Progenitor cell of endocrine pancreas (in vitro differentiated cells): ENCODE data around the gene PRR23E. TPM values are rescaled to one million over a fixed set of nuclear protein-coding genes. Genes with fewer than 3 reads are reported as not detected.

Experiments
- DNase-seq: peaks from one replicate; pipeline ENCODE4 v3.0.0; 2021; ENCODE audit warnings: low spot score; ENCODE audit not compliant: unreplicated experiment
- H3K27ac Mint-ChIP-seq: 2 replicates; pipeline ENCODE4 v1.8.0; 2021; ENCODE audit warnings: mild to moderate bottlenecking, moderate library complexity, mixed read lengths
- H3K27me3 Mint-ChIP-seq: 2 replicates; pipeline ENCODE4 v1.8.0; 2021; ENCODE audit warnings: mixed read lengths
- H3K36me3 Mint-ChIP-seq: 2 replicates; pipeline ENCODE4 v1.8.0; 2022; ENCODE audit warnings: mixed read lengths; ENCODE audit not compliant: insufficient read depth
- H3K4me1 Mint-ChIP-seq: 2 replicates; pipeline ENCODE4 v1.8.0; 2021; ENCODE audit warnings: low read depth, mixed read lengths
- H3K4me3 Mint-ChIP-seq: 2 replicates; pipeline ENCODE4 v1.8.0; 2021; ENCODE audit warnings: low read depth, mild to moderate bottlenecking, moderate library complexity, mixed read lengths
- H3K9me3 Mint-ChIP-seq: 2 replicates; pipeline ENCODE4 v1.8.0; 2021; ENCODE audit warnings: low read depth, mixed read lengths
- CTCF ChIP-seq: fragments of 200-600 bp; sonication (generic); IDR thresholded peaks from one replicate; pipeline ENCODE4 v1.5.0; 2021; ENCODE audit warnings: antibody characterized with exemption, mild to moderate bottlenecking; ENCODE audit not compliant: unreplicated experiment
- long read RNA-seq: library from polyadenylated mRNA; unstranded; transcript quantifications from one replicate; pipeline ENCODE4 v2.0.0, GENCODE V29; 2020
- total RNA-seq: library from RNA; stranded (reverse); gene quantifications from 2 replicates; pipeline ENCODE4 v1.2.1, GENCODE V29; 2021

PRR23E gene
- not detected in 2 replicates for total RNA-seq
- long read RNA-seq: 0 reads

GRCh38 chr3:127192576-127193232 lies at the start of gene PRR23E:
Gene PRR23E, plus strand, starts transcription at chr3:127193131. Its CDS starts 3,555 bp downstream, at chr3:127196686.
- peaks cover 15% of the 10 kb centered on the region for H3K9me3 Mint-ChIP-seq
- H3K36me3 Mint-ChIP-seq: no peaks in the 10 kb centered on the region
- no peak for TF ChIP-seq CTCF
- H3K4me1 Mint-ChIP-seq: peaks cover 3% of the 10 kb centered on the region
- DNase-seq: no peak
- no peak within 1 kb of the TSS for H3K4me3 Mint-ChIP-seq
- peaks cover 21% of the 10 kb centered on the region for H3K27me3 Mint-ChIP-seq
- H3K27ac Mint-ChIP-seq: no peak within 1 kb of the TSS

GRCh38 chr3:127143172-127143571 lies 49.8 kb upstream of the PRR23E start:
- Mint-ChIP-seq H3K4me1 (peaks cover 7% of the 10 kb centered on the region), H3K27me3 (peaks cover 84% of the 10 kb centered on the region), H3K4me3 (no peak overlapping the region), H3K27ac (no peak overlapping the region), H3K9me3 (no peaks in the 10 kb centered on the region), H3K36me3 (no peaks in the 10 kb centered on the region)
- DNase-seq: no peak
- TF ChIP-seq CTCF: no peak

- no peak for TF ChIP-seq CTCF
- no peak for DNase-seq
- peaks cover 7% of the 10 kb centered on the region for H3K4me1 Mint-ChIP-seq
- H3K9me3 Mint-ChIP-seq: no peaks in the 10 kb centered on the region
- H3K36me3 Mint-ChIP-seq: no peaks in the 10 kb centered on the region
- peaks cover 81% of the 10 kb centered on the region for H3K27me3 Mint-ChIP-seq
- peak overlapping the region; percentile 4 for H3K27ac Mint-ChIP-seq
- no peak overlapping the region for H3K4me3 Mint-ChIP-seq
Measured at GRCh38 chr3:127144631-127145030, 48.3 kb upstream of the PRR23E start.

GRCh38 chr3:127145266-127145665 lies 47.7 kb upstream of the PRR23E start:
- Mint-ChIP-seq H3K36me3 (no peaks in the 10 kb centered on the region), H3K27ac (no peak overlapping the region), H3K9me3 (no peaks in the 10 kb centered on the region), H3K4me1 (peaks cover 7% of the 10 kb centered on the region), H3K27me3 (peaks cover 78% of the 10 kb centered on the region), H3K4me3 (no peak overlapping the region)
- no peak for TF ChIP-seq CTCF
- DNase-seq: no peak

- Mint-ChIP-seq H3K27me3 (peaks cover 68% of the 10 kb centered on the region), H3K4me1 (no peaks in the 10 kb centered on the region), H3K36me3 (no peaks in the 10 kb centered on the region)
Measured at GRCh38 chr3:127147291-127147885, 45.5 kb upstream of the PRR23E start.

More at GRCh38 chr3:127147291-127147885, 45.5 kb upstream of the PRR23E start:
- Mint-ChIP-seq H3K4me3 (no peak overlapping the region), H3K27ac (no peak overlapping the region), H3K9me3 (no peaks in the 10 kb centered on the region)
- no peak for DNase-seq
- no peak for TF ChIP-seq CTCF
